Occipital lobe (tissue), 2 donors: Measurements from ENCODE around the gene ALG1. TPM values are rescaled to one million over a fixed set of nuclear protein-coding genes. Genes with fewer than 3 reads are reported as not detected.
"Not testable (repeated sequence)": the region's sequence is repeated elsewhere in the genome, so short reads cannot be mapped to it uniquely, and the experiment has no call there.

Experiments
- DNase-seq: peaks from one replicate; lab custom pipeline; 2025; lab: John Stamatoyannopoulos, UW
- total RNA-seq: library from RNA; depleted of rRNA; stranded (reverse); fragments of >200 nt; gene quantifications from one replicate; pipeline ENCODE4 v1.2.3, GENCODE V29; 2014

The ALG1 gene
- total RNA-seq, 1 donor from 2014 or later = 11.4 TPM

DNA sequence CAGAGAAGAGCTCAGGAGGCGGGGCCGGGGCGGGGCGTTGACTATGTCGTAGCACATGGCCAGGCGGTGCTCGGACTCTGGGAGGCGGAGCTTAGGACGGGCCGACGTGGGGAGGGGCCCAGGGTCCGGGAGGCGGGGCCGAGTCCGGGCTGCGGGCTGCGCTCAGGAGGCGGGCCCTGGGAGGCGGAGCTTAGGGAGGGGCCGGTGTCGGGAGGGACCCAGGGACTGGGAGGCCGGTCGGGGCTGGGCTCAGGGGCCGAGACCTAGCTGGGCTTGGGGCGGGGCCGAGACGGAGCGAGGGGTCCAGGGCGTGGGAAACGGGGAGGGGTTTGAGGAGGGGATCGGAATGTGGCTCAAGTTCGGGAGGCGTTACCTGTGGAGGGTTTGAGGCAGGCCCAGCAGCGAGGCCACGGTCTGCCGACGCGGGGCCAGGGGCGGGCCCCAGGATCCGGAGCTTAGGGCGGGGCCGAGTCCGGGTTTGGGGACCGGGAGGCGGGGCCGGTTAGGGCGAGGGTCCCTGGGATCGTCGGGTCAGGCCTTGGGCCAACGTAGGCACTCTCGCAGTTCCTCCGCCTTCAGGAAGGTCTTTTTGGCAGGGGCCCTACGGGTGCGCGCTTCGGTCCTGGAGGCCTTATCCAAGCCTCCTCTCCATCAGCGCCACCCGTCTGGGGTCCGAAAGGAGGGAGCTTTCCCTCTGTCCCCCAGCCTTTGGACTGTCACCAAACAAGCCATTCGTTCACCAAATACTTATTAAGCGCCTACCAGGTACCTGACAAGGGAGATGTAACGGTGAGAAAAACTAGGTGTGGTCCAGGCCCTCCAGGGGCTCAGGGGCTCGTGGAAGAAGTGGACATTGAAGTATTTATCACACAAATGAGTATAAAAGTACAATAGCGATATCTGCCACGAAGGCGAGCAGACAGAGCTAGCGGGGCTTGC is 26.8 kb downstream of the ALG1 start:
- not testable (repeated sequence) for DNase-seq

DNA sequence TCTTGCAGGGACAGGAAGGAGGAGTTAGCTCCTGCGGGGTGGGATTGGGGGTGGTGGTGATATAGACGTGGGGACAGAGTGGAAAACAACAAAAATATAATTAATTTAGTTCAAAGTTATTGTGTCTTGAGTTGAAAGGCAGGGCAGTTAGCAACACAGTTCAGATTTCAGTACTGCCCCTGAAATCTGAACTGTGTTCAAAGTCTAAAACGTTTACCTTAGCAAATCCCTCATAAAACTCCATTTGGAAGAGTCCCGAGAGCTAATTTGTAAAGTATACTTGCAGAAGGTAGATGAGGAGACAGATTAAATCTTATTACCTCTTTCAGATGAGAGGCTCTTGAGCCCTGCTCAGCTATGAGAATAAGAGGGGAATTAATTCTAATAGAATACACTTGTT is 27.5 kb downstream of the ALG1 start:
- DNase-seq = not testable (repeated sequence)

- not testable (repeated sequence) for DNase-seq
Observed at GRCh38 chr16:5103296-5104032, 31.8 kb downstream of the ALG1 start.

GRCh38 chr16:5105039-5105438 is 33.4 kb downstream of the ALG1 start:
- not testable (repeated sequence) for DNase-seq

DNA sequence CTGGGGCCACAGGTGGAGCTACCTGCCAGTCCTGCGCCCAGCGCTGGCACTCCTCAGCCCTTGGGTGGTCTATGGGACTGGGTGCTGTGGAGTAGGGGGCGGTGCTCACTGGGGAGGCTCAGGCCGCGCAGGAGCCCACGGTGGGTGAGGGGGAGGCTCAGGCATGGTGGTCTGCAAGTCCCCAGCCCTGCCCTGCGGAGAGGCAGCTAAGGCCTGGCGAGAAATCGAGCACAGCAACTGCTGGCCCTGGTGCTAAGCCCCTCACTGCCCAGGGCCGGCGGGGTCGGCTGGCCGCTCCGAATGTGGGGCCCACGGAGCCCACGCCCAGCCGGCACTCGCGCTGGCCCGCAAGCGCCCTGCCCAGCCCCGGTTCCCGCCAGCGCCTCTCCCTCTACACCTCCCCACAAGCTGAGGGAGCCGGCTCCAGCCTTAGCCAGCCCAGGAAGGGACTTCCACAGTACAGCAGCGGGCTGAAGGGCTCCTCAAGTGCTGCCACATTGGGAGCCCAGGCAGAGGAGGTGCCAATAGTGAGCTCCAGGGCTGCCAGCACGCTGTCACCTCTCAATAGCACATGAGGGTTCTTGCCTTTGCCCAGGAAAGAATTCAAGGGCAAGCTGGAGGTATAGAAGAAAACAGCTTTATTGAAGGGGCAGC is 37.0 kb downstream of the ALG1 start:
- no peak for DNase-seq

DNA sequence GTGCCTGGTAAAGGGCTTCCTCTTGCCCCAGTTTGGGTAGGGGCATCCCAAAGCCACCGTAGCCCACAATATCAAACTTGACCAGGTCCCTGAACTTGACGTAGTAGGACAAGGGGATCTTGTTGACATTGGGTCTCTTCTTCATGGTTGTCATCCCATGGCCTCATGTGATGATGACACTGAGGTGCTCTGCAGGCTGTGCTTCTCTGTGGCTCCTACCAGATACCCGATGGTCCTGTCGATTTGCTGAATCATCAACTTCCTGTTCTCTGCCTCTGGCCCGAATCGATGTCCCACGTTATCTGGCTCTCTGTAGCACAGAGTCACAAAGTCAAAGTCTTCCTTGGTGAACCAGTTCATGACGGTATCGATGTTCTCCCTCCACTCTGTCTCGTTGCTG is 39.3 kb downstream of the ALG1 start:
- not testable (repeated sequence) for DNase-seq

GRCh38 chr16:5116780-5117295 is 45.2 kb downstream of the ALG1 start:
- not testable (repeated sequence) for DNase-seq

DNA sequence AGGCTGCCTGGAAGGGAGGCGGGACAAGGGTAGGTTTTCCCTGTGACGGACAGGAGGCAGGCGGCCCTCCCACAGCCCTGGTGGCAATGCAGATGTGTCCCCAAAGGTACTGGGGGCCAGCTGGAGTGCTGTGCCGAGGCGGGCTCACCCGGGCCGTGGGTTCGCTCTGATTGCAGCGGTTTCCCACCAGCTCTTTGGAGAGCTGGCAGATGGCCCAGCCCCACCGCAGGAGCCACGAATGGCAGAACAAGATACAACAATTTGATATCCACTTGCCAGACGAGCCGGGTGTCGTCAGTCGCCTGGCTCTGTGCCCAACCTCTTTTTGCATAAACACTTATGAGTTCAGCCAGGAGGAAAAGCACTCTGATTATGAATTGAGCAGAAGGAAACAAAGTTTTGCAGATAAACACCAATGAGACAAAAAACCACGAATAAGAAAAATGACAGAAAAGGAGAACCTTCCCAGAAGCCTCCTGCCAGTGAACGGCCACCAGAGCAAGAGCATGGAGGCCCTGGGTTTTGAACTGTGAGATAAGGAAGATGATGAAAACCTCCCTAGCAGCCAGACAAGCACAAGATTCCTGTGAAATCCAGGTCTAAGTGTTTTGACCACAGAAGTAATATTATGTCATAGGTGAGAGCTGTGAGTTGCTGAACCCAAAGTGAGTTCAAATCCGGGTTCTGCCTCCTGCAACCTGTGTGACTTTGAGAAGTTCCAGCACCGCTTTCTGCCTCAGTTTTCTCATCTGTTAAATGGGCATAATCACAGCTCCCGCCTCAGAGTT is 45.9 kb downstream of the ALG1 start:
- DNase-seq = not testable (repeated sequence)

DNA sequence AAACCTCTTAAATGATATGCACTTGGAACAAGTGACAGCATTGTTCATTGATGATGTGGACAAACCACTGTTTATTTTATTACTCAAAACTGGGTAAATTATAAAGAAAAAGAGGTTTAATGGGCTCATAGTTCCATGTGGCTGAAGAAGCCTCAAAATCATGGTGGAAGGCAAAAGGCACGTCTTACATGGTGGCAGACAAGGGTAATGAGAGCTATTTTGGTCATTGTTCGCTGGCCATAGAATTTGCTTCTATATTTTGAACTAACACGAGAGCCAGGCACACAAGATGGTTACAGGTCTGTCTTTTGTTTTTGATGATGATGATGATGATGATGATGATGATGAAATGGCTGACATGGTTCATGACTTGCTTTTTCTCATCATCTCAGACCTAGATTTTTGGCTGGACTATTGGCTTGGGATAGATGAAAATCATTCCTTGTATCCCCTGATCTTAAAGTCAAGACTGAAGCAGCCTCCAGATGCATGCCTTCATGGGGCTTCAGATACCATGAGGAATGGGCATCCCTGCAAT is 59.9 kb downstream of the ALG1 start:
- DNase-seq = not testable (repeated sequence)

DNA sequence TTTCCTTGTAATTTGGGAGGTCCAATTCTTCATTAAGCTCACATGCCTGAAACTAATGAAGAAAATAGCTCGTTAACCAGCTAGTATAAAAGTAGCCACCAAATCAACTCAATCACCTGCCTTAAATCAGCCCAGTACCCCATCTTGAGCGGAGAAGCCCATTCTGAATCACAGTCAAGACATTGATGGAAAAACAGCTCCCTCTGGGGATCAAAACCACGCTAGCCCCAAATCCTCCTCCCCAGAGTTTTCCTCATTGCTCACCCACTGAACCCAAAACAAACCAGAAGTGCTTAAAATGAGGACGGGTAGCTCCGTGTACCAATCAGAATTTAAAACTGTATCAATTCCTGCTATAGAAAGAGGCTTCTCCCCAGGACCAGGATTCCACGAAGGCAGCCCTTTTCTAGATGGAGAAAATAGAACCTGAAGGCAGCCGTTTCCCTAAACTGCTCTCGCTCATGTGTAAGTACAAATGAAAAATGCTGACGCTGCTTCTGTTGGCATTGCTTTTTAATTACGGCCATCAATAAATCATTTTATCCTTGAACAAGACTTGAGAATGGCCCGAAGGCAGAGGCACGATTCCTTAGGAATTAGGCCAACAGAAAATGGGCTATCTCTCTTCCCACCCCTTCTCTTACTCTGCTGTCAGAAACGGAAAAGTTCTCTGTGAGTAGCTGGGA is 61.4 kb downstream of the ALG1 start:
- DNase-seq = not testable (repeated sequence)

DNA sequence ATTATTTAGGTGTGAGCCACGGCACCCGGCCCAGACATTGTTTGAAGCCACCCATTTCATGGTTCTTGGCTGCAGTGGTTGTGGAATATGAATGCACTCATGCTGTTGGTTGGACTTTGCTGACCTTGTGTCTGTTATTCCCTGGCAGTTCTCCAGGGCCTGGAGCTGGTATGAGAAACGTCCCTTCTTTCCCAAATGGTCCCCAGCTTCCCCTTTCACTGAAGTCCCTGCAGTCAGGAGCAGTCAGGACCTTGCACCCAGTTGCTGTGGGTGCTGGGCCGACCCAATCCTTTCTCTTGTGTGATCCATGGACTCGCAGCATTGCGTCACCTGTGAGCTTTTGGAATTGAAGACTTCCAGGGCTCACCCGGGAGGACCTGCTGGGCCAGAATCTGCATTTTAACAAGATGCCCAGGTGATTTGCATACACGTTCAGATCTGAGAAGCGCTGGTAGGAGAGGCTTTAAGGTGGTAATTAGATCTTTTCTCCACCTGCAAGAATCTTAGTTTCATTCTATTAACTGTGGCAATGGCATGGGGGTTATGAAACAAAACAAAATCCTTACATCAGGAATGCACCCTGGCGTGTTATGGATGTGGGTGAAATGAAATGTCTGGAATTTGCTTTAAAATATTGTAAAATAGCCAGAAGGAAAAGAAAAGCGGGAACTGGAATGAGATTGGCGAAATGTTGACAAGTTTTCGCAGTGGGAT is 63.3 kb downstream of the ALG1 start:
- DNase-seq = not testable (repeated sequence)

Other genes with a start within 250 kb of the ALG1 start
- 70.2 TPM for gene GLYR1, start 224.6 kb upstream of the ALG1 start, total RNA-seq
- gene UBN1, start 224.4 kb upstream of the ALG1 start, total RNA-seq = 13.9 TPM
- 0.31 TPM for gene PPL, start 134.7 kb upstream of the ALG1 start, total RNA-seq
- 0.47 TPM for gene SEC14L5, start 113.5 kb upstream of the ALG1 start, total RNA-seq
- 12.5 TPM for gene NAGPA, start 37.9 kb upstream of the ALG1 start, total RNA-seq
- 5.0 TPM for gene C16orf89, start 5.9 kb upstream of the ALG1 start, total RNA-seq
- 2.2 TPM for gene EEF2KMT, start 26.0 kb downstream of the ALG1 start, total RNA-seq